ENCODE results near the gene BZW1.

The BZW1 gene

DNA sequence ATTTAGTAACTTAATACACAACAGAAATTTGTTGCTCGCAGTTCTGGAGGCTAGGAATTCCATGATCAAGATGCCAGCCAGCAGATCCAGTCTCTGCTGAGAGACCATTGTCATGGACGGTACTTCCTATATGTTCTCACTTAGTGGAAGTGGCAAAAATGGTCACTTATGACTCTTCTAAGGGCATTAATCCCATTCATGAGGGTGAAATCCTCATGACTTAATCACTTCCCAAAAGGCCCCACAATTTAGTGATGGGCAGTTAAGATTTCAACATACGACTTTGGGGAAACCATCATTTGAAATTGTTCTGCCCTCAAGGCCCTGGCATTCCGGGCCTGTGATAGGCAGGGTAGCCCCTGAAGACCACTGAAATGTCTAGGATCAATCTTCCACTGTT lies 23.0 kb downstream of the BZW1 start:
- Histone ChIP-seq H3K27ac (no peak overlapping the region), H3K36me3 (ENCODE audit: insufficient read depth, low read length) (no peaks in the 10 kb centered on the region), H3K9me3 (ENCODE audit: low read depth, low read length) (0 out of 2 replicates have a peak, but pooled peaks cover 2% of the 10 kb centered on the region), H3K4me3 (no peak overlapping the region), H3K9ac (ENCODE audit: insufficient read length) (no peak overlapping the region)
- DNase-seq (ENCODE audit: low read depth, low spot score), result no peak
- no peak for TF ChIP-seq POLR2AphosphoS5 (IDR thresholded peaks at IDR 0.05; ENCODE audit: borderline replicate concordance, low read depth, low read length)
- TF ChIP-seq FOXP2 (optimal IDR thresholded peaks at IDR 0.05; ENCODE audit: control extremely low read depth, extremely low read length, insufficient read depth), result no peak
- no peak for TF ChIP-seq EZH2 (IDR thresholded peaks at IDR 0.05)

DNA sequence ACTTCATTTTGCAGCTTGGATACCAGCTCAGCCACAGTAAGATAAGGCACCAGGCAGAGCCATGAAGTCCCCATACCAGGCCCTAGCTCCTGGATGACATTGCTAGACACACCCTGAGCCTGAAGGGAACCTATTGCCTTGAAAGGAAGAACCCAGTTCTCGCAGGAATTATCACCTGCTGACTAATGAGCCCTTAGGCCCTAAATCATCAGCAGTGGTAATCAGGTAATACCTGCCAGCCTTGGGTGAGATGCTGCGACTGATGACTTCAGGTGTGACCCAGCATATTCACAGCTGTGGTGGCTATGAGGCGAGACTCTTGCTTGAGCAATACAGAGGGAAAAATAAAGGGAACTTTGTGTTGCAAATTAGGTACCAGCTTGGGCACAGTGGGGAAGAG lies 27.8 kb downstream of the BZW1 start:
- Histone ChIP-seq H3K9ac (ENCODE audit: insufficient read length) (no peak overlapping the region), H3K27ac (no peak overlapping the region)

DNA sequence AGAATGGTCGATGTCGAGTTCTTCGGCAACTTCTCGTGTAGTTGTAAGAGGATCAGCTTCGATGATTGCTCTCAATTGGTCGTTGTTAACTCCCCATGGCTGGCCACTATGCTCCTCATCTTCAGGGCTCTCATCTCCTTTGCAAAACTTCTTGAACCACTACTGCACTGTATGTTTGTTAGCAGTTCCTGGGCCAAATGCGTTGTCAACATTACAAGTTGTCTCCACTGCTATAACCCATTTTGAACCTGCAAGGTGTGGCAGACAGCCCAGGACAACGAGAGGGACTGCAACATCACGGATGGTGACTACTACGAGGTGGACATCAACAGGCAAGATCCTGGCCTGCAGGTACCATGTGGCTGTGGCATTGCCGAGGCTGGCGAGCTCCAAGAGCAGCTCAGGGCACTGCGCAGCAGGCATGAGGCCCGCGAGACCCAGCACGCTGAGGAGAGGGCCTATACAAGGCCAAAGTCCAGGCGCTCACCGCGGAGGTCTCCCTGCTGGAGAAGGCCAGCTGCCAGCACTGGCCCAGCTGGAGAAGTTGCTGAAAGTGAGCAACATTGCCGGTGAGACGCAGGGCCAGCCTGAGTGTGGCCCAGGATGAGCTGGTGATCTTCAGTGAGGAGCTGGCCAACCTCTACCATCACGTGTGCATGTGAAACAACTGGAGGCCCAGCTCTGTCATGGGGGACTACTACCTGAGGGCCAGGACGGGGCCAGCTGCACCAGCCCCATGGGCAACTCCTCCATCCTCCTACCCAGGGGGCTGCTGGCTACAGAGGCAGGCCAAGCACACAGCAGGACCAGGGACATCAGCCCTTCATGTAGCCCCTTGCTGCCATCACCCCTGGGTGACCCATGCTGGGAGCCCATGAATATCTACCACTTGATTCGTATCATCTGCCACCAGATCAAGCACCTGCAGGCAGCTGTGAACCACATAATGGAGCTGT lies 32.6 kb downstream of the BZW1 start:
- no peak for DNase-seq (ENCODE audit: low read depth, low spot score)
- Histone ChIP-seq H3K27ac (no peak overlapping the region), H3K36me3 (ENCODE audit: insufficient read depth, low read length) (no peaks in the 10 kb centered on the region), H3K9me3 (ENCODE audit: low read depth, low read length) (no peaks in the 10 kb centered on the region), H3K9ac (ENCODE audit: insufficient read length) (no peak overlapping the region), H3K4me3 (no peak overlapping the region)
- TF ChIP-seq POLR2AphosphoS5 (IDR thresholded peaks at IDR 0.05; ENCODE audit: borderline replicate concordance, low read depth, low read length) (no peak), EZH2 (IDR thresholded peaks at IDR 0.05) (no peak), FOXP2 (optimal IDR thresholded peaks at IDR 0.05; ENCODE audit: control extremely low read depth, extremely low read length, insufficient read depth) (no peak)

More for the DNA sequence above, 27.8 kb downstream of the BZW1 start:
- Histone ChIP-seq H3K4me3 (no peak overlapping the region), H3K9me3 (ENCODE audit: low read depth, low read length) (0 out of 2 replicates have a peak, but pooled peaks cover 2% of the 10 kb centered on the region), H3K36me3 (ENCODE audit: insufficient read depth, low read length) (no peaks in the 10 kb centered on the region)
- DNase-seq (ENCODE audit: low read depth, low spot score), result no peak
- TF ChIP-seq FOXP2 (optimal IDR thresholded peaks at IDR 0.05; ENCODE audit: control extremely low read depth, extremely low read length, insufficient read depth), result no peak
- no peak for TF ChIP-seq EZH2 (IDR thresholded peaks at IDR 0.05)
- TF ChIP-seq POLR2AphosphoS5 (IDR thresholded peaks at IDR 0.05; ENCODE audit: borderline replicate concordance, low read depth, low read length), result no peak

DNA sequence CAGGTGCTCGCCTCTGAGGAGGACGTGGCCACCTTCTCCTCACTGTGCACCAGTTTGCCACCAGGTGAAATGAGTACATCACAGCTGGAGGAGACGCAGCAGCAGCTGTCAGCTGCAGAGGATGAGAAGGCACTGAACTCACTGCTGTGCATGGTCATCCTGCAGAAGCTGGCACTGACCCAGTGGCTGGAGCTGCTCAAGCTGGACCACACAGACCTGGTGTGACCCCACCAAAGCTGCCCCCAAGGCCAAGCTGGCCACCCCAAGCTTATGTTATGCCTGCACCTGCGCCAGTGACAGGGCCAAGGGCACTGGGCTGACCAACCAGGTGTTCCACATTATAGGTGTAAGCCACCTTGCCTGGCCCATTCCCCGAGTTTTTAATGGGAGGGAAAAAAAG lies 33.5 kb downstream of the BZW1 start:
- DNase-seq (ENCODE audit: low read depth, low spot score), result no peak
- Histone ChIP-seq H3K9me3 (ENCODE audit: low read depth, low read length) (no peaks in the 10 kb centered on the region), H3K27ac (no peak overlapping the region), H3K36me3 (ENCODE audit: insufficient read depth, low read length) (no peaks in the 10 kb centered on the region), H3K9ac (ENCODE audit: insufficient read length) (no peak overlapping the region), H3K4me3 (no peak overlapping the region)
- no peak for TF ChIP-seq POLR2AphosphoS5 (IDR thresholded peaks at IDR 0.05; ENCODE audit: borderline replicate concordance, low read depth, low read length)
- no peak for TF ChIP-seq FOXP2 (optimal IDR thresholded peaks at IDR 0.05; ENCODE audit: control extremely low read depth, extremely low read length, insufficient read depth)

DNA sequence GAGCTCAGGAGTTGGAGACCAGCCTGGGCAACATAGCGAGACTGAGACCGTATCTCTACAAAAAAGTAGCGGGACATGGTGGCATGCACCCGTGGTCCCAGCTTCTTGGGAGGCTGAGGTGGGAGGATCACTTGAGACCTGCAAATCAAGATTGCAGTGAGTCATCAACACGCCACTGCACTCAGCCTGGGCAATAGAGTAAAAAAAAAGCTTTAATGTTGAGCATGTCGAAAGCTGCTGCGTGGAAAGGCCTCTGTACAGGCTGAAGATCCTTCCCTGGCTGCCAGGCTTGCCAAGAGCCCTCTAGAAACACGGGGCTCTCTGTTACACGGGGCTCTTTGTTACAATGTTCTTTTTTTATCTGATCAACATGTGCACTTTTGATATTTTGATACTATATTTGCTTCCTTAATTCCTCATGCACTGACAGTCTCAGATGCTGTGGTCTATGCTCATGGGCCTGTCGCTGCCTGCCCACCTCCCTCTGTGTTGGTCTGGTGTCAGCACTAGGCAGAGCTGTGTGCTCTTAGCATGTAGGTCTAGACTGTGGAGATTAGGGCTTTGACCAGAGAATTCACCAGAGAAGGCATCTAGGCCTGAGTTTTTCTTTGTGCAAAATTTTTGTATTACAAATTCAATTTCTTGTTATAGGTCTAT lies 34.1 kb downstream of the BZW1 start:
- TF ChIP-seq POLR2AphosphoS5 (IDR thresholded peaks at IDR 0.05; ENCODE audit: borderline replicate concordance, low read depth, low read length), result no peak
- no peak for TF ChIP-seq EZH2 (IDR thresholded peaks at IDR 0.05)
- no peak for TF ChIP-seq FOXP2 (optimal IDR thresholded peaks at IDR 0.05; ENCODE audit: control extremely low read depth, extremely low read length, insufficient read depth)
- Histone ChIP-seq H3K27ac (no peak overlapping the region), H3K9ac (ENCODE audit: insufficient read length) (no peak overlapping the region), H3K36me3 (ENCODE audit: insufficient read depth, low read length) (no peaks in the 10 kb centered on the region), H3K4me3 (no peak overlapping the region), H3K9me3 (ENCODE audit: low read depth, low read length) (no peaks in the 10 kb centered on the region)
- no peak for DNase-seq (ENCODE audit: low read depth, low spot score)

DNA sequence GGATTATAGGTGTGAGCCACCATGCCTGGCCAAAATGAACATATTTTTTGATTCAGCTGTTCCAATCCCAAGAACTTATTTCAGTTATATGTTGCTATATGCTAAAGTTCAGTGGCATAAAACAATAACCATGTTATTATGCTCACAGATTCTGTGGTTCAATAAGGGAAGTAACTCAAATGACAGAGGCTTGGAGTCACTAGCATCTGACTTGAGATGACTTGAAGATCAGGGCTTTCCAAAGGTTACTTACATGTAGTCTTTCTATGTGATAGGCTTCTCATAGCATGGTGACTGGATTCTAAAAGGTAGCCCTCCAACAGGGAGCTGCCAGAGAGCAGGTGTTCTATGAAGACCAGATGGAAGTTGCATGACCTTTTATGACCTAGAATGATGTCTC lies 35.6 kb downstream of the BZW1 start:
- H3K9me3 ChIP-seq (ENCODE audit: low read depth, low read length), result no peaks in the 10 kb centered on the region
- H3K36me3 ChIP-seq (ENCODE audit: insufficient read depth, low read length), result peaks cover 14% of the 10 kb centered on the region
- TF ChIP-seq POLR2AphosphoS5 (IDR thresholded peaks at IDR 0.05; ENCODE audit: borderline replicate concordance, low read depth, low read length) (no peak), FOXP2 (optimal IDR thresholded peaks at IDR 0.05; ENCODE audit: control extremely low read depth, extremely low read length, insufficient read depth) (no peak), EZH2 (IDR thresholded peaks at IDR 0.05) (no peak)
- DNase-seq (ENCODE audit: low read depth, low spot score), result no peak
- no peak overlapping the region for H3K4me3 ChIP-seq
- H3K27ac ChIP-seq, result no peak overlapping the region
- no peak overlapping the region for H3K9ac ChIP-seq (ENCODE audit: insufficient read length)

DNA sequence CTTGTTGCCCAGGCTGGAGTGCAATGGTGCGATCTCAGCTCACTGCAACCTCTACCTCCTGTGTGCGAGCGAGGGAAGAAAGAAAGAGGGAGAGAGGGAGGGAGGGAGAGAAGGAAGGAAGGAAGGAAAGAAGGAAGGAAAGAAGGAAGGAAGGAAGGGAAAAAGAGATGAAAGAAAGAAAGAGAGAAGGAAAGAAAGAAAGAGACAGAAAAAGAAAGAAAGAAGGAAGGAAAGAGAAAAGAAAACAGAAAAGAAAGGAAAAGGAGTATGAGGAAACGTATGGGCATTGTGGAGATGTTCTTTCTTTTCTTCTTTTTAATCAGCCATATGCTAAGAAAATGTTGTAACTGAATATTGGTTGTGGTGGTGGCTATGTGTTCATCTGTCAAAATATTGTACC lies 36.2 kb downstream of the BZW1 start:
- Histone ChIP-seq H3K9me3 (ENCODE audit: low read depth, low read length) (no peaks in the 10 kb centered on the region), H3K36me3 (ENCODE audit: insufficient read depth, low read length) (peaks cover 21% of the 10 kb centered on the region), H3K9ac (ENCODE audit: insufficient read length) (no peak overlapping the region), H3K27ac (no peak overlapping the region), H3K4me3 (no peak overlapping the region)
- no peak for TF ChIP-seq FOXP2 (optimal IDR thresholded peaks at IDR 0.05; ENCODE audit: control extremely low read depth, extremely low read length, insufficient read depth)
- TF ChIP-seq POLR2AphosphoS5 (IDR thresholded peaks at IDR 0.05; ENCODE audit: borderline replicate concordance, low read depth, low read length), result no peak
- TF ChIP-seq EZH2 (IDR thresholded peaks at IDR 0.05), result no peak
- no peak for DNase-seq (ENCODE audit: low read depth, low spot score)

DNA sequence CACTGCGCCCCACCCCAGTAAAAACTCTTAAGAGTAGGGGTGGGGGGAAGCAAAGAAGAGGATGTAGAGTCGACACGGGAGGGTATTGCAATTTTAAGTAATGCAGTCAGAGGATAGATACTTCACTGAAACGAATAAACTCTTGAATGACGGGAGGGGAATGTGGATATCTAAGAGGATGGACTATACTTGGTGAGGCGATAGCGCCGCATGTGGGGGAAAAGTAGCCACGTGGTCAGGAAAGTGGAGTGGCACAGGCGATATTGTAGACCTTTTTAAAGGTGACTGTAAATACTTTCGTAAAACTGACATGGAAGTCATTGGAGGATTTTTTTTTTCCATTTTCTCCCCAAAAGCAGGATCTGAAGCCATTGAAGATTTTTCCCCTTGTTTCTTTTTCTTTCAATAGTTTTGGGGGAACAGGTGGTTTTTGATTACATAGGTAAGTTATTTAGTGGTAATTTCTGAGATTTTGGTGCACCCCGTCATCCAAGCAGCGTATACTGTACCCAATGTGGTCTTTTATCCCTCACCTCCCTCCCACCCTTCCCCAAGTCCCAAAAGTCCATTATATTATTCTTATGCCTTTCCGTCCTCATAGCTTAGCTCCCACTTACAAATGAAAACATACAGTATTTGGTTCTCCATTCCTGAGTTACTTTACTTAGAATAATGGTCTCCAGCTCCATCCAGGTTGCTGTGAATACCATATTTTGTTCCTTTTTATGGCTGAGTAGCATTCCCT lies 39.0 kb downstream of the BZW1 start:
- Histone ChIP-seq H3K27ac (no peak overlapping the region), H3K4me3 (no peak overlapping the region), H3K36me3 (ENCODE audit: insufficient read depth, low read length) (peaks cover 48% of the 10 kb centered on the region), H3K9ac (ENCODE audit: insufficient read length) (no peak overlapping the region), H3K9me3 (ENCODE audit: low read depth, low read length) (no peaks in the 10 kb centered on the region)
- TF ChIP-seq EZH2 (IDR thresholded peaks at IDR 0.05) (no peak), FOXP2 (optimal IDR thresholded peaks at IDR 0.05; ENCODE audit: control extremely low read depth, extremely low read length, insufficient read depth) (no peak), POLR2AphosphoS5 (IDR thresholded peaks at IDR 0.05; ENCODE audit: borderline replicate concordance, low read depth, low read length) (no peak)
- DNase-seq (ENCODE audit: low read depth, low spot score), result no peak

Measured in SK-N-MC (cell line).